ENCODE results near the gene TRIM21. TPM values are rescaled to one million over a fixed set of nuclear protein-coding genes. Genes with fewer than 3 reads are reported as not detected.
"Not testable (repeated sequence)": the region's sequence is repeated elsewhere in the genome, so short reads cannot be mapped to it uniquely, and the experiment has no call there.

TRIM21 gene
- total RNA-seq, 4 donors from 2014 or later, result 23.6 to 40.4 (median 24.8) TPM

- TF ChIP-seq POLR2A (IDR thresholded peaks at IDR 0.05), result no peak
Observed at GRCh38 chr11:4375431-4376140, 17.9 kb downstream of the TRIM21 start.

GRCh38 chr11:4370166-4370565 lies 23.3 kb downstream of the TRIM21 start:
- Histone ChIP-seq H3K9me3 (no peaks in the 10 kb centered on the region), H3K27me3 (no peaks in the 10 kb centered on the region), H3K27ac (no peak overlapping the region), H3K4me3 (no peak overlapping the region), H3K36me3 (no peaks in the 10 kb centered on the region), H3K4me1 (no peaks in the 10 kb centered on the region)
- in situ Hi-C loops (cut with MboI; ENCODE audit: low pct_ligation_motif_present in 1 of 4, low pct_unique_long_range_greater_than_20kb in 1 of 4, low sequenced_read_pairs in 3 of 4) (no loop called here), intact Hi-C loops (cut with DNase I; ENCODE audit: low total_unique reads) (no loop called here)
- WGBS, 2 donors (ENCODE audit: low coverage in 1 of 2), result 51 to 86% methylated on average over 1 to 3 of the region's 3 CpGs
- TF ChIP-seq POLR2A (IDR thresholded peaks at IDR 0.05) (no peak), EP300 (IDR thresholded peaks at IDR 0.05; ENCODE audit: low read depth) (no peak), POLR2AphosphoS5 (IDR thresholded peaks at IDR 0.05) (no peak), CTCF (IDR thresholded peaks at IDR 0.05) (no peak)
- no peak for DNase-seq

More at GRCh38 chr11:4375431-4376140, 17.9 kb downstream of the TRIM21 start:
- Histone ChIP-seq H3K9me3 (no peaks in the 10 kb centered on the region), H3K4me1 (no peaks in the 10 kb centered on the region), H3K4me3 (no peak overlapping the region), H3K27me3 (no peaks in the 10 kb centered on the region), H3K27ac (no peak overlapping the region), H3K36me3 (no peaks in the 10 kb centered on the region)
- in situ Hi-C loops (cut with MboI; ENCODE audit: low pct_ligation_motif_present in 1 of 4, low pct_unique_long_range_greater_than_20kb in 1 of 4, low sequenced_read_pairs in 3 of 4), result no loop called here
- intact Hi-C loops (cut with DNase I; ENCODE audit: low total_unique reads), result no loop called here
- 61 to 76% methylated on average over 4 to 5 of the region's 5 CpGs for WGBS, 2 donors (ENCODE audit: low coverage in 1 of 2)
- no peak for DNase-seq

GRCh38 chr11:4368286-4368685 lies 25.2 kb downstream of the TRIM21 start, which contains the start of gene OR52B4:
Gene OR52B4 (minus strand): TSS chr11:4368386. CDS start chr11:4368295, 91 bp downstream.
- H3K4me3 ChIP-seq, result no peak within 1 kb of the TSS
- TF ChIP-seq CTCF (IDR thresholded peaks at IDR 0.05) (no peak), POLR2AphosphoS5 (IDR thresholded peaks at IDR 0.05) (no peak), POLR2A (IDR thresholded peaks at IDR 0.05) (no peak), EP300 (IDR thresholded peaks at IDR 0.05; ENCODE audit: low read depth) (no peak)
- in situ Hi-C loops (cut with MboI; ENCODE audit: low pct_ligation_motif_present in 1 of 4, low pct_unique_long_range_greater_than_20kb in 1 of 4, low sequenced_read_pairs in 3 of 4) (no loop called here), intact Hi-C loops (cut with DNase I; ENCODE audit: low total_unique reads) (no loop called here)
- no peaks in the 10 kb centered on the region for H3K27me3 ChIP-seq
- H3K9me3 ChIP-seq, result no peaks in the 10 kb centered on the region
- H3K4me1 ChIP-seq, result no peaks in the 10 kb centered on the region
- 88 to 93% methylated on average over 2 to 4 of the region's 4 CpGs for WGBS, 2 donors (ENCODE audit: low coverage in 1 of 2)
- H3K27ac ChIP-seq, result no peak within 1 kb of the TSS
- H3K36me3 ChIP-seq, result no peaks in the 10 kb centered on the region
- DNase-seq, result no peak

- DNase-seq; intact Hi-C loops (cut with DNase I; ENCODE audit: low total_unique reads); H3K4me1 ChIP-seq; H3K27me3 ChIP-seq; H3K4me3 ChIP-seq; H3K9me3 ChIP-seq; H3K27ac ChIP-seq; in situ Hi-C loops (cut with MboI; ENCODE audit: low pct_ligation_motif_present in 1 of 4, low pct_unique_long_range_greater_than_20kb in 1 of 4, low sequenced_read_pairs in 3 of 4); H3K36me3 ChIP-seq: not testable (repeated sequence)
- no CpG with 5 or more reads among the region's 5 CpGs for WGBS, 2 donors (ENCODE audit: low coverage in 1 of 2)
Observed at GRCh38 chr11:4348142-4348541, 45.4 kb downstream of the TRIM21 start.

- H3K27me3 ChIP-seq; H3K27ac ChIP-seq; H3K36me3 ChIP-seq; in situ Hi-C loops (cut with MboI; ENCODE audit: low pct_ligation_motif_present in 1 of 4, low pct_unique_long_range_greater_than_20kb in 1 of 4, low sequenced_read_pairs in 3 of 4); H3K9me3 ChIP-seq; DNase-seq; H3K4me3 ChIP-seq; intact Hi-C loops (cut with DNase I; ENCODE audit: low total_unique reads); H3K4me1 ChIP-seq: not testable (repeated sequence)
- WGBS, 2 donors (ENCODE audit: low coverage in 1 of 2), result 69% methylated on average over 1 of the region's 2 CpGs; no CpG with 5 or more reads in 1 of the 2 donors
Observed at GRCh38 chr11:4345366-4345765, 48.1 kb downstream of the TRIM21 start.

Other genes with a start within 250 kb of the TRIM21 start
- gene OR52B4, start 25.3 kb downstream of the TRIM21 start, total RNA-seq, result not detected
- not detected for gene OR52K2, start 55.6 kb upstream of the TRIM21 start, total RNA-seq
- not detected for gene OR52K1, start 88.9 kb upstream of the TRIM21 start, total RNA-seq
- gene OR52M1, start 151.5 kb upstream of the TRIM21 start, total RNA-seq, result not detected
- not detected for gene OR52I2, start 188.0 kb upstream of the TRIM21 start, total RNA-seq
- gene OR52I1, start 200.3 kb upstream of the TRIM21 start, total RNA-seq, result not detected
- gene TRIM68, start 214.5 kb upstream of the TRIM21 start, total RNA-seq, result 10 to 100 TPM; 12.1 to 30.2 (median 19.9) TPM
- not detected for gene OR51D1, start 243.8 kb upstream of the TRIM21 start, total RNA-seq